HG02981 (cell line): ENCODE results near the gene MAP1LC3C.
"Not testable (repeated sequence)": the region's sequence is repeated elsewhere in the genome, so short reads cannot be mapped to it uniquely, and the experiment has no call there.

Experiments
- ATAC-seq: cut with Tn5 transposase; IDR thresholded peaks from one replicate; pipeline ENCODE4 v1.9.1; 2021; ENCODE audit warnings: mild to moderate bottlenecking, moderate library complexity; ENCODE audit not compliant: unreplicated experiment

MAP1LC3C gene

DNA sequence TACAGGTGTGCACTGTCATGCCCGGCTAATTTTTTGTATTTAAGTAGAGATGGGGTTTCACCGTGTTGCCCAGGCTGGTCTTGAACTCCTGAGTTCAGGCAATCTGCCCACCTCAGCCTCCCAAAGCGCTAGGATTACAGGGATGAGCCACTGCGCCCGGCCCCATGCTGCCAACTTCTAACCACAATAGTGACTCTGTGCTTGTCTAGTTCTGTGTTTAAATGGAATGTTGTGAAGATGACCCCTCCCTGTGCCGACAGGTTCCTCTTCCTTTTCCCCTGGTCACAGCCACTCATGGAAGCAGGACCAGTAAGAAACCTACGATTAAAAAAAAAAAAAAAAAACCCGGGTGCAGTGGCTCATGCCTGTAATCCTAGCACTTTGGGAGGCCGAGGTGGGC is 4.7 kb downstream of the MAP1LC3C start:
- ATAC-seq, result no peak

DNA sequence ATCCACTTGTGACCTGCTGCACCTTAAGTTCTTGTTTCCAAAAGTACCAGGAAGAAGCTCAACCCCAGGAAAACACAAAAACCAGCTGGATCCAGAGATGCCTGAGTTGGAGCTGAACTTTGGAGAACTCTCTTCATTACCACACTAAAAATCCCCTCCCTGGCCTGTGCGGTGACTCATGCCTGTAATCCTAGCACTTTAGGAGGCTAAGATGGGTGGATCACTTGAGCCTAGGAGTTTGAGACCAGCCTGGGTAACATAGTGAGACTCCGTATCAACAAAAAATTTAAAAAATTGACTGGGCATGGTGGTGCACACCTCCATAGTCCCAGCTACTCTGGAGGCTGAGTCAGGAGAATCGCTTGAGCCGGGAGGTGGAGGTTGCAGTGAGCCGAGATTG is 6.2 kb downstream of the MAP1LC3C start:
- no peak for ATAC-seq

DNA sequence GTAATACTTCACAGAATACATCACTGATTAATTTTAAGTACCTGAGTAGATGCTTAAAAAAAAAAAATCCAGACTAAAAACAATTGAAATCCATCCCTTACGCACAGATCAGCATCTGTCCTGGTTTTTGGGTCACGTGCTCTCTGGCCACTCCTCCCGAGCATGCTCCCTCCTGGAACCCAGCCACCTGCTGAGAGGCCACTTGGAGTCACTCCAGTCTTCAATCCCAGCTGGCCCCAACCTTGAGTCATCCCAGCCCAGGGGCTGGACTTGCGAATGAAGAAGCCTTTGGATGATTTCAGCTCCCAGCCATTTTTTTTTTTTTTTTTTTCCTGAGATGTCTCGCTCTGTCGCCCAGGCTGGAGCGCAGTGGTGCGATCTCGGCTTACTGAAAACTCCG is 8.9 kb downstream of the MAP1LC3C start:
- ATAC-seq, result no peak

DNA sequence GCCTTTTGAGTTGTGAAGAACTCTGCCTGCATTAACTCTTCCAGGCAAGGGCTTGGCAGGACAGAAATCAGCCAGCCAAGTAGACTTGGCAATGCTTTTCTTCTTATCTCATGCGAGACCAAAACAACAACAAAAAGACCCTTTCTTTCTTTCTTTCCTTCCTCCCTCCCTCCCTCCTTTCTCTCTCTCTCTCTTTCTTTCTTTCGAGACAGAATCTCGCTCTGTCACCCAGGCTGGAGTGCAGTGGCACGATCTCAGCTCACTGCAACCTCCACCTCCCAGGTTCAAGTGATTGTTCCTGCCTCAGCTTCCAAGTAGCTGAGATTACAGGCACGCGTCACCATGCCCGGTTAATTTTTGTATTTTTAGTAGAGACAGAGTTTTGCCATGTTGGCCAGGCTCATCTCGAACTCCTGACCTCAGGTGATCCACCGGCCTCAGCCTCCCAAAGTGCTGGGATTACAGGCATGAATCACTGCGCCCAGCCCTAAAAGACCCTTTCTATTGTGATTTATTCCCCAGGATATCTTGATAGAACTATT is 10.4 kb downstream of the MAP1LC3C start:
- not testable (repeated sequence) for ATAC-seq

DNA sequence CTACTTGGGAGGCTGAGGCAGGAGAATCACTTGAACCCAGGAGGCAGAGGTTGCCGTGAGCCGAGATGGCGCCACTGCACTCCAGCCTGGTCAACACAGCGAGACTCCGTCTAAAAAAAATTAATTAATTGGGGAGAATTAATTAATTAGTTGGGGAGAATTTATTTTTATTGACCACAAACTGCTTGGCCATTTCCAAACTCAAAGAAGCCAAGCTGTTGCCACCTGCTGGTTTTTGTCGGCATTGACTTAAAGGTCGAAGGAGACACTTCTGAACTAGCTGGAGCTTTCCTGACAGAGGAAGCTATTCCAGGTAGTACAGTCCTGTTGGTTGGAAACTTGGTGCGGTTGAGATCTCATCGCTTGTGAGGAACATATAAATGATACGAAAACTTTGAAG is 13.1 kb downstream of the MAP1LC3C start:
- ATAC-seq, result peak; percentile 57

DNA sequence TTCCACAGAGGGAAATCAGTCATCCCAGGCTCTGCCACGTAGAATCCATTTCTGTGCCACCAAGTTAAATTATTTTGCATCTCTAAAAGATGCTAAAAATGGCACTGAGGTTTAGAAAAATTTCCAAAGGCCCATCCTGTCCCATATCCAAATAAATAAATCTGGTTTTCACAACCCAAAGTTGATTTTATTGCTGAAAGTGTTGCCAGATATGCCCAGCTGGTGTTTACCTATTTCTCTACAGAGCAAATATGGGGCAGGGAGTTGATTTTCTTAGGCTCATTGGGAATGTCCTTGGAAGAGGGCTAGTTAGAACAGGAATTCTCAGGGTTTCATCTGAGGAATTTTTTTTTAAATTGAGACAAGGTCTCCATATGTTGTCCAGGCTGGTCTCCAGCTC is 19.0 kb downstream of the MAP1LC3C start:
- ATAC-seq, result no peak

DNA sequence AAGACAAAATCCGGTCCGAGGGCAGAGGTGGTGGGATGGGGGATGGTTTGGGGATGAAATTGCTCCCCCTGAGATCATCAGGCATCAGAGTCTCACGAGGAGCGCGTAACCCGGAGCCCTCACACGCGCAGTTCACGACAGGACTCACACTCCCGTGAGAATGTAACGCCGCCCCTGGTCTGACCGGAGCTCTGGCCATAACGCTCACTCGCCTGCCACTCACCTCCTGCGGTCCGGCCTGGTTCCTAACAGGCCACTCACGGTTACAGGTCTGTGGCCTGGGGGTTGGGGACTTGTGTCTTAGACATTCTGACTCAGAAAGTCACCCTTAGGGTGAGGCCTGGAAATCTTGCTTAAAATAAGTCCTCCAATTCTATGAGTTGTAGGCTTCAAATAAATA is 19.8 kb downstream of the MAP1LC3C start:
- no peak for ATAC-seq

DNA sequence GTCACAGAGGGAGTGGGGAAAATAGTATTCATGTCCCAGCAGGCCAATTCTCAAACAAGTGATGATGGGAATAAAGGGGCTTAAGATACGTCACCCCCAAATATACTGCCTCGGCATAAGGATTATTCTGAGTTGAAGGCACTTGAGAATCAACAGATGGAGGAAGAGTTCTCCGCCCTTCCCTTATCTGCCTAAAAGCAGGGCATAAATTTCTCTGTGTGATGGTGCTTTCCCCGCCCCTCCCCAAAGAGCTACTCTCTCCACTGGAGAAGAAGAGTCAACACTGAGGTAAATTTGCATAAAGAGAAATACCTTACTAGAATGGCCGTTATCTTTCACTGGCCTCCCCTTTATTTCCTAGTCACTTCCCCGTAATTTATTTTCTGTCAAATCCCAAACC is 22.7 kb downstream of the MAP1LC3C start:
- ATAC-seq, result no peak

DNA sequence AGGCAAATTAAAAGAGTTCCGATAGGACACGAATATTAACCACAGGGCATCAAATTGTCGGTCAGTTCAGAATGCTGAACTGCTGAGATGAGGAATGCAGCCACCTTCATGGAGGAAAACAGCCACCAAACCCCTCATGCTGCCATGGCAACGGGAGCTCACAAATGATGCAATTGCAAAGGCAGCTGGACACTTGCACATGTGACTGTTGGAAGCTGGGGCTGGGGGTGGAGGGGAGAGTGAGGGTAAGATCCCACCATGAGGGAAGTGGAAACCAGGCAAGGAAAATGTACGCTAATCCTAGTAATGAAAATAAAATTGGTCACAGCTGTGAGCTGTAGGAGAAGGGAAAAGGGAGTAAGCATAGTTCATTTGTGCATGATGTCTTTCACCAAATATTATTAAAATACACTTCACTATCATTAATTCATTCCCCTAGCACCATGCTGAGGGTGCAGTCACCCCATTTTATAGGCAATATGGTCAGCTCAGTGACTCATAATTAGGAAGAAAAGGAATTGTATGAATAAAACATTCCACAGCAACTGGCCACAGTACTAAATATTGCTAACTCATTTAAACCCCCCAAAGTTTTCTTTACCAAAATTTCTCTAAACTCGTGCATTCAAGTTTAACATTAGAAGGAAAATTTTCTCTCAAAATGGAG is 26.1 kb downstream of the MAP1LC3C start:
- no peak for ATAC-seq

DNA sequence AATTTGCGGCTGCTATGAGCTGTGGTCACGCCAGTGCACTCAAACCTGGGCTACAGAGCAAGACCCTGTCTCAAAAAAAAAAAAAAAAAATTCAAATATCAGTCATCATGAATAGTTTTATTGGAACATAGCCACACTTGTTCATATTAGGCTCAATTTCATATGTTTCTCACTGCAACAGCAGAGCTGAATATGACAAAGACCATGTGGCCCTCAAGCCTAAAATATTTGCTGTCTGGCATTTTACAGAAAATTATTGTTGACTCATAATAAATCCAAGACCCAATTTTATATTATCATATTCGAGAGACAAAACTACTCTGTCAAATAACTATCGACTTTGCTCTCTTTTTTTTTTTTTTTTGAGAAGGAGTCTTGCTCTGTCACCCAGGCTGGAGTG is 30.3 kb downstream of the MAP1LC3C start:
- no peak for ATAC-seq

DNA sequence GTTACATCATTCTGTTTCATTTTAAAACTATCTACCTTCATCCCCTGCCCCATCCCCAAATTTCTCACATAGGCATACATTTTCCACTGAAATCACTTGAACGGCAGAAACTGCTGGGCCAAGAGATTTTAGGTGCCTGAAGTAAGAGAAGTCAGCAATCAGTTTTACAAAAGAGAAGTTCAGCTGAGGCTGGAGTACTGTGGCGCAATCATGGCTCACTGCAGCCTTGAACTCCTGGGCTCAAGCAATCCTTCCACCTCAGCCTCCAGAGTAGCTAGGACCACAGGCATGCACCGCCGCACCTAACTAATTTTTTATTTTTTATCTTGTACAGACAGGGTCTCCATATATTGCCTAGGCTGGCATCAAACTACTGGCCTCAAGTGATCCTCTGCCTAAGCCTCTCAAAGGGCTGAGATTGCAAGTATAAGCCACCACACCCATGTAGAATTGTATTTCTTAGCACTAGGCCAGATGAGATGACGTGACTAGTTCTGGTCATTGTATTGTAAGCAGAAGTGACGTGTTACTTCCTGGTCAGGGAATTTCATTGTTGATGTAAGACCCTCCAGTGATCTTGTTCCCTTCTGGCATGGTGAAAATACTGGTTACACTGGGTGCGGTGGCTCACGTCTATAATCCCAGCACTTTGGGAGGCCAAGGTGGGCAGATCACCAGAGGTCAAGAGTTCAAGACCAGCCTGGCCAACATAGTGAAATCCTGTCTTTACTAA is 34.2 kb downstream of the MAP1LC3C start:
- ATAC-seq, result no peak

DNA sequence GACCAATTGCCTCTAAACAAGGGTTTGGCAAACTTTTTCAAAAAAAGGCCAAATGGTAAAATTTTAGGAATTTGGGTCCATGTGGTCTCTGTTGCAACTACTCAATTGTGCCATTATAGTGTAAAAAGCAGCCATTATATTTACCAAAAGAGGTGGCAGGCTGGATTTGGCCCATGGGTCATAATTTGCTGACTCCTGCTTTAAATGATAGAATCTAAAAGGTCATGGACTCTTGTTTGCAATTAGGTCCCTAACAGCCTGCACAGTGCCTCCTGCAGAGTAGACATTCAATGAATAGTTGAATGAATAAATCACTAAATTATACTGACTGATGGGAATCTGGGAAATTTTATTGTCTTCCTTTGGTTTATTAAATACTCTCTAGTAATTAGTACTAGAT is 35.2 kb downstream of the MAP1LC3C start:
- ATAC-seq, result no peak

DNA sequence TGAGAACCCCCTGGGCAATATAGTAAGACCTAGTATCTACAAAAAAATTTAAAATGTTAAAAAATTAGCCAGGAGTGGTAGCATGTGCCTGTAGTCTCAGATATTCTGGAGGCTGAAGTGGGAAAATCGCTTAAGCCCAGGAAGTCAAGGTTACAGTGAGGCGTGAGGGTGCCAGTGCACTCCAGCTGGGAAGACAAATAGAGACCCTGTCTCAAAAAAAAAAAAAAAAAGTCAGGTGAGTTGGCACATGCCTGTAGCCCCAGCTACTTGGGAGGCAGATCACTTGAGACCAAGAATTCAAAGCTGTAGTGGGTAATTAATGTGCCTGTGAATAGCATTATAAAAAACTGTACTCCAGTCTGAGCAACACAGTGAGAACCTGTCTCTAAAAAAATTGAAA is 36.7 kb downstream of the MAP1LC3C start:
- no peak for ATAC-seq

DNA sequence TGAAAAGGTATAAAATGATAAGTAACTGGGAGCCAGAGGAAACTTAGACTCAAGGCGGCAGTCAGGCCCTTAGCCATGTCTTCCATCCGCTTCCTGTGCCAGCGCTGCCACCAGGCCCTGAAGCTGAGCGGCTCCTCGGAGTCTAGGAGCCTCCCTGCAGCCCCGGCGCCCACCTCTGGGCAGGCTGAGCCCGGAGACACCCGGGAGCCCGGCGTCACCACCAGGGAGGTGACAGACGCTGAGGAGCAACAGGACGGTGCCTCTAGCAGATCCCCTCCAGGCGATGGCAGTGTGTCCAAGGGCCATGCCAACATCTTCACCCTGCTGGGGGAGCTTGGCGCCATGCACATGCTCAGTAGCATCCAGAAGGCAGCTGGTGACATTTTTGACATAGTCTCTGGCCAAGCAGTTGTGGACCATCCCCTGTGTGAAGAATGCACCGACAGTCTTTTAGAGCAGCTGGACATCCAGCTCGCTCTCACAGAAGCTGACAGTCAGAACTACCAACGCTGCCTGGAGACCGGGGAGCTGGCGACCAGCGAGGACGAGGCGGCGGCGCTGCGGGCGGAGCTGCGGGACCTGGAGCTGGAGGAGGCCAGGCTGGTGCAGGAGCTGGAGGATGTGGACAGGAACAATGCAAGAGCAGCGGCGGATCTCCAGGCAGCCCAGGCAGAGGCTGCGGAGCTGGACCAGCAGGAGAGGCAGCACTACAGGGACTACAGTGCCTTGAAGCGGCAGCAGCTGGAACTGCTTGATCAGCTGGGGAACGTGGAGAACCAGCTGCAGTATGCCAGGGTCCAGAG is 41.0 kb downstream of the MAP1LC3C start, which contains the start of gene BECN2:
BECN2 (plus strand) TSS at position 76 of the 803 bp plus-strand sequence; CDS start at position 76, 0 bp downstream.
- ATAC-seq, result no peak

DNA sequence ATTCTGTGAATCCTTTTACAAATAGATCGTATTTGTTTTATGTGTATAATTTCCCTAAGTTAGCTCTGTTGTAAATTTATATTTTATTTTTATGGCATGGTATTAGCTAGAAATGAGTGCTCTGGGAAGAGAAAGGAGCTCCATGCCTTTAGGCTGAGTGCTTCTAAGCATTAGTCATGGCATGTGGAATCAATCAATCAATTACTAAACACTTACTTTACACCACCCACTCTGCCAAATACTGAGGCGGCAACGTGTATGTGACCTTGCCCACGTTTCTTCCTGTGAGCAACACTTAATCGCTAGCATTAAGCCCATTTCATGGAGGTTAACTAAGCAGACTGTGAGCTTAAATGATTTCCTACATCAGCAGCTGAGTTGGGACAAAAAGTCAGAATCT is 48.5 kb downstream of the MAP1LC3C start:
- no peak for ATAC-seq

DNA sequence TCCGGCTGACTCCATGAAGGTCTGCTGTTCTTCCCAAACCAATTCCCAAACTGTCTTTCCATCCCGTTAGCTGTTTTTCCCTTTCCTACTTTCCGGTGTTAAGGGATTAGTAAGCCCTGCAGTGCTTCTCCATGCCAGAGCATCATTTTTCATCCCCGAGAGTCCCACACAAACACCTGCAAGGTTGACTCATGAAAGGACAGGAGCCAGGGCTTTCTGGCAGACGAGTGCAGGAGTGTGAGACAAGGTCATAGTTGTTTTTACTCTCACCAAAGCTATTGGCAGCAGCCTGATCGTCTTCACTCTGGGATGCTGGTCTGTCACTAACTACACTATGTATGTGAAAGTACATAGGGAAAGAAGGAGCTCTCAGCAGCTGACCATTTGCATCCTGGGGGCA is 51.5 kb downstream of the MAP1LC3C start:
- ATAC-seq, result no peak
